ENCODE measurements around the gene SEMA3A. TPM values are rescaled to one million over a fixed set of nuclear protein-coding genes. Genes with fewer than 3 reads are reported as not detected.

The SEMA3A gene
- total and polyA plus RNA-seq, 2 donors (not counting 1 experiment from before 2014, with no cell fraction given), result 45.2 to 60.8 TPM

- Histone ChIP-seq H3K27ac (ENCODE audit: insufficient read depth, low read length) (no peak overlapping the region), H3K79me2 (ENCODE audit: control insufficient read depth, insufficient read depth, low read length) (no peaks in the 10 kb centered on the region), H2AFZ (ENCODE audit: low read length) (no peak overlapping the region), H4K20me1 (ENCODE audit: control insufficient read depth, extremely low read depth, insufficient read depth, low read length) (no peaks in the 10 kb centered on the region), H3K36me3 (ENCODE audit: control insufficient read depth, insufficient read depth, low read length) (no peaks in the 10 kb centered on the region), H3K9me3 (ENCODE audit: control insufficient read depth, insufficient read depth, low read depth, low read length) (no peaks in the 10 kb centered on the region), H3K4me1 (ENCODE audit: control insufficient read depth, extremely low read depth, insufficient read depth, low read length) (peaks cover 2% of the 10 kb centered on the region), H3K27me3 (ENCODE audit: control insufficient read depth, insufficient read depth, low read length) (no peaks in the 10 kb centered on the region), H3K9ac (ENCODE audit: insufficient read depth, low read length) (no peak overlapping the region), H3K4me2 (ENCODE audit: extremely low read depth, insufficient read depth, low read length) (no peak overlapping the region), H3K4me3 (replicated peaks in 1 of 4; ENCODE audit: control extremely low read depth in 1 of 4, insufficient read depth in 1 of 4, low read depth in 3 of 4, low read length in 4 of 4) (no peak overlapping the region)
- TF ChIP-seq CTCF (conservative IDR thresholded peaks at IDR 0.05 in 1 of 2, IDR thresholded peaks at IDR 0.05 in 1 of 2; ENCODE audit: low read depth in 1 of 2, low read length in 2 of 2) (no peak), EZH2 (IDR thresholded peaks at IDR 0.05; ENCODE audit: low read length, missing control alignments) (no peak)
- no peak for DNase-seq (ENCODE audit: low read depth in 2 of 2)
Measured at GRCh38 chr7:84077336-84077735, 117.3 kb downstream of the SEMA3A start.

- DNase-seq (ENCODE audit: low read depth in 2 of 2), result no peak
- Histone ChIP-seq H3K36me3 (ENCODE audit: control insufficient read depth, insufficient read depth, low read length) (no peaks in the 10 kb centered on the region), H2AFZ (ENCODE audit: low read length) (no peak overlapping the region), H3K27me3 (ENCODE audit: control insufficient read depth, insufficient read depth, low read length) (no peaks in the 10 kb centered on the region), H3K9ac (ENCODE audit: insufficient read depth, low read length) (no peak overlapping the region), H3K4me1 (ENCODE audit: control insufficient read depth, extremely low read depth, insufficient read depth, low read length) (peaks cover 2% of the 10 kb centered on the region), H3K4me2 (ENCODE audit: extremely low read depth, insufficient read depth, low read length) (no peak overlapping the region), H3K4me3 (replicated peaks in 1 of 4; ENCODE audit: control extremely low read depth in 1 of 4, insufficient read depth in 1 of 4, low read depth in 3 of 4, low read length in 4 of 4) (no peak overlapping the region), H3K9me3 (ENCODE audit: control insufficient read depth, insufficient read depth, low read depth, low read length) (no peaks in the 10 kb centered on the region), H3K79me2 (ENCODE audit: control insufficient read depth, insufficient read depth, low read length) (no peaks in the 10 kb centered on the region), H3K27ac (ENCODE audit: insufficient read depth, low read length) (no peak overlapping the region), H4K20me1 (ENCODE audit: control insufficient read depth, extremely low read depth, insufficient read depth, low read length) (no peaks in the 10 kb centered on the region)
- TF ChIP-seq CTCF (conservative IDR thresholded peaks at IDR 0.05 in 1 of 2, IDR thresholded peaks at IDR 0.05 in 1 of 2; ENCODE audit: low read depth in 1 of 2, low read length in 2 of 2) (no peak), EZH2 (IDR thresholded peaks at IDR 0.05; ENCODE audit: low read length, missing control alignments) (no peak)
Measured at GRCh38 chr7:84076219-84076618, 118.4 kb downstream of the SEMA3A start.

GRCh38 chr7:84073186-84073875 lies 121.3 kb downstream of the SEMA3A start:
- no peaks in the 10 kb centered on the region for H3K27me3 ChIP-seq (ENCODE audit: control insufficient read depth, insufficient read depth, low read length)
- H3K79me2 ChIP-seq (ENCODE audit: control insufficient read depth, insufficient read depth, low read length), result peaks cover 2% of the 10 kb centered on the region
- H4K20me1 ChIP-seq (ENCODE audit: control insufficient read depth, extremely low read depth, insufficient read depth, low read length), result no peaks in the 10 kb centered on the region
- no peak overlapping the region for H2AFZ ChIP-seq (ENCODE audit: low read length)
- H3K4me2 ChIP-seq (ENCODE audit: extremely low read depth, insufficient read depth, low read length), result no peak overlapping the region
- no peak overlapping the region for H3K4me3 ChIP-seq (replicated peaks in 1 of 4; ENCODE audit: control extremely low read depth in 1 of 4, insufficient read depth in 1 of 4, low read depth in 3 of 4, low read length in 4 of 4)
- DNase-seq (ENCODE audit: low read depth in 2 of 2), result peak; percentile 61 to 91
- H3K9me3 ChIP-seq (ENCODE audit: control insufficient read depth, insufficient read depth, low read depth, low read length), result no peaks in the 10 kb centered on the region
- TF ChIP-seq CTCF (conservative IDR thresholded peaks at IDR 0.05 in 1 of 2, IDR thresholded peaks at IDR 0.05 in 1 of 2; ENCODE audit: low read depth in 1 of 2, low read length in 2 of 2), result no peak
- TF ChIP-seq EZH2 (IDR thresholded peaks at IDR 0.05; ENCODE audit: low read length, missing control alignments), result no peak
- no peaks in the 10 kb centered on the region for H3K36me3 ChIP-seq (ENCODE audit: control insufficient read depth, insufficient read depth, low read length)
- no peak overlapping the region for H3K27ac ChIP-seq (ENCODE audit: insufficient read depth, low read length)
- H3K9ac ChIP-seq (ENCODE audit: insufficient read depth, low read length), result no peak overlapping the region
- peaks cover 2% of the 10 kb centered on the region for H3K4me1 ChIP-seq (ENCODE audit: control insufficient read depth, extremely low read depth, insufficient read depth, low read length)
